OCI-LY3 (cell line): Measurements from ENCODE around the gene SLIT1.

Source experiments
- CTCF ChIP-seq: fragments of 200-600, 300-600 bp; sonication (generic); IDR thresholded peaks from 2 replicates; pipeline ENCODE4 v1.5.1; 2014; ENCODE audit warnings: antibody characterized with exemption, low read length, low read depth
- EZH2phosphoT487 ChIP-seq: fragments of 200-600 bp; shearing (Covaris generic); IDR thresholded peaks from 2 replicates; pipeline ENCODE4 v1.6.1; 2018; ENCODE audit warnings: antibody characterized with exemption, mixed run types, low read depth

GRCh38 chr10:97080051-97080776 is 105.5 kb downstream of the SLIT1 start:
- TF ChIP-seq CTCF (no peak), EZH2phosphoT487 (no peak)
